HepG2 (cell line): ENCODE measurements around the gene SYNGR2. TPM values are rescaled to one million over a fixed set of nuclear protein-coding genes. Genes with fewer than 3 reads are reported as not detected.

Experiments
- ATAC-seq: fragments of 200-7000 bp; cut with Tn5 transposase; 3 replicates; pipeline ENCODE4 v1.9.1; 2020; ENCODE audit warnings: mild to moderate bottlenecking, moderate library complexity
- BruUV-seq: library from RNA; stranded (reverse); fragments of 400-500 nt; replicated peaks from 2 replicates; lab custom pipeline; 2021; lab: Mats Ljungman, UMichigan
- CTCF ChIA-PET: fragments of 300-600 bp; formaldehyde crosslinking; extraction: SDS; loops from one replicate; lab custom pipeline; 2021; ENCODE audit warnings: low total read pairs, inconsistent platforms, low intra/inter-chr PET ratio; lab: Yijun Ruan, JAX
- POLR2A ChIA-PET: fragments of 350-600 bp; sonication (Branson Sonifier 250); formaldehyde crosslinking; loops from one replicate; lab custom pipeline; 2020; ENCODE audit warnings: antibody characterized with exemption, inconsistent platforms; lab: Yijun Ruan, JAX
- DNase-seq: peaks from one replicate; pipeline ENCODE4 v3.0.0-alpha.2; 2015; ENCODE audit warnings: low spot score
- FAIRE-seq: peaks from 3 replicates; lab custom pipeline; 2011; peaks lifted over from hg19 to GRCh38; lab: Jason Lieb, UNC
- H2AFZ ChIP-seq: one replicate; pipeline ENCODE4 v1.6.1; 2011; ENCODE audit warnings: low read length, inconsistent platforms
- H3K27ac ChIP-seq: fragments of 300-600 bp; 3 replicates; pipeline ENCODE4 v1.8.0; 2011; ENCODE audit warnings: mixed run types, mild to moderate bottlenecking, mixed read lengths, low read length, inconsistent platforms; ENCODE audit not compliant: insufficient read depth; ENCODE audit errors: extremely low read length
- H3K27me3 ChIP-seq, 2 experiments: fragments of 200-600 bp in 1 of 2; 2 replicates in 1 of 2; 3 replicates in 1 of 2; pipeline versions ENCODE4 v1.6.0 to v1.8.0; 2011; ENCODE audit warnings: low read length in 2 of 2, mild to moderate bottlenecking in 2 of 2, moderate library complexity in 2 of 2, inconsistent platforms in 1 of 2; ENCODE audit not compliant: insufficient read depth in 2 of 2, control insufficient read depth in 1 of 2
- H3K36me3 ChIP-seq, 2 experiments: fragments of 200-600 bp in 1 of 2; replicated peaks in 1 of 2; 2 replicates in 1 of 2; 3 replicates in 1 of 2; pipeline versions ENCODE4 v1.5.1 to v1.8.0; 2011; ENCODE audit warnings: low read length in 2 of 2, inconsistent platforms in 1 of 2; ENCODE audit not compliant: insufficient read depth in 2 of 2, control insufficient read depth in 1 of 2
- H3K4me1 ChIP-seq: 2 replicates; pipeline ENCODE4 v1.5.1; 2012; ENCODE audit warnings: low read length, inconsistent platforms; ENCODE audit not compliant: insufficient read depth
- H3K4me2 ChIP-seq: 2 replicates; pipeline ENCODE4 v1.6.0; 2011; ENCODE audit warnings: low read depth, low read length, inconsistent platforms
- H3K4me3 ChIP-seq, 3 experiments: fragments of 200-600 bp in 1 of 3; sonication (generic), shearing (Covaris generic) in 1 of 3; replicated peaks in 1 of 3; 2 replicates each; pipeline ENCODE4 v1.5.1; 2011 to 2016; ENCODE audit warnings: low read length in 3 of 3, inconsistent platforms in 2 of 3, low read depth in 2 of 3, mild to moderate bottlenecking in 2 of 3, control low read depth in 1 of 3, mixed read lengths in 1 of 3; ENCODE audit not compliant: insufficient read depth in 1 of 3
- H3K79me2 ChIP-seq: one replicate; pipeline ENCODE4 v1.6.1; 2011; ENCODE audit warnings: low read length, inconsistent platforms; ENCODE audit not compliant: insufficient read depth
- H3K9ac ChIP-seq: 2 replicates; pipeline ENCODE4 v1.6.0; 2011; ENCODE audit warnings: mild to moderate bottlenecking, low read depth, low read length, inconsistent platforms; ENCODE audit not compliant: insufficient read depth
- H3K9me3 ChIP-seq: 2 replicates; pipeline ENCODE4 v1.5.1; 2012; ENCODE audit warnings: mild to moderate bottlenecking, low read length
- H4K20me1 ChIP-seq: 2 replicates; pipeline ENCODE4 v1.6.0; 2011; ENCODE audit warnings: inconsistent platforms, mild to moderate bottlenecking, low read length, moderate library complexity; ENCODE audit not compliant: insufficient read depth
- FOSL1 ChIP-seq: sonication (generic); formaldehyde crosslinking; IDR thresholded peaks from 2 replicates; pipeline ENCODE4 v1.9.0; 2021; ENCODE audit warnings: missing genetic modification reagents, borderline replicate concordance
- HNF4A ChIP-seq: sonication (generic); formaldehyde crosslinking; IDR thresholded peaks from 2 replicates; pipeline ENCODE4 v1.4.0; 2020; ENCODE audit warnings: missing genetic modification reagents
- JUND ChIP-seq: sonication (generic); formaldehyde crosslinking; IDR thresholded peaks from 2 replicates; pipeline ENCODE4 v1.8.0; 2022; ENCODE audit warnings: mild to moderate bottlenecking, missing genetic modification reagents
- KDM5B ChIP-seq: sonication (generic); formaldehyde crosslinking; IDR thresholded peaks from 2 replicates; pipeline ENCODE4 v1.4.0; 2020; ENCODE audit warnings: missing genetic modification reagents, mild to moderate bottlenecking, borderline replicate concordance
- KDM6A ChIP-seq: IDR thresholded peaks from 2 replicates; pipeline ENCODE4 v1.6.1; 2016; ENCODE audit warnings: low read depth
- MAF1 ChIP-seq: sonication (generic); formaldehyde crosslinking; IDR thresholded peaks from 2 replicates; pipeline ENCODE4 v1.5.0; 2020; ENCODE audit warnings: missing genetic modification reagents, borderline replicate concordance
- MAFK ChIP-seq, 2 experiments: IDR thresholded peaks in 1 of 2; conservative IDR thresholded peaks in 1 of 2; 2 replicates each; pipeline ENCODE4 v1.6.1; 2011; ENCODE audit warnings: improper control_type of control experiment in 2 of 2, low read length in 2 of 2
- NKX3-1 ChIP-seq: sonication (generic); formaldehyde crosslinking; IDR thresholded peaks from 2 replicates; pipeline ENCODE4 v1.5.0; 2020; ENCODE audit warnings: missing genetic modification reagents
- PHF20 ChIP-seq: sonication (generic); formaldehyde crosslinking; IDR thresholded peaks from 2 replicates; pipeline ENCODE4 v1.5.0; 2020; ENCODE audit warnings: mild to moderate bottlenecking, missing genetic modification reagents
- SAP130 ChIP-seq: IDR thresholded peaks from 2 replicates; pipeline ENCODE4 v1.6.1; 2016; ENCODE audit warnings: low read depth
- SRSF9 ChIP-seq: fragments of 200-400 bp; formaldehyde crosslinking; IDR thresholded peaks from 2 replicates; pipeline ENCODE4 v1.6.1; 2018; ENCODE audit warnings: borderline replicate concordance, mild to moderate bottlenecking, low read depth, low read length; ENCODE audit not compliant: insufficient read depth, poor library complexity, severe bottlenecking
- TBP ChIP-seq: sonication (generic); formaldehyde crosslinking; IDR thresholded peaks from 2 replicates; pipeline ENCODE4 v1.5.0; 2020; ENCODE audit warnings: missing genetic modification reagents
- ZNF550 ChIP-seq: sonication (generic); formaldehyde crosslinking; IDR thresholded peaks from 2 replicates; pipeline ENCODE4 v1.4.0; 2020; ENCODE audit warnings: mild to moderate bottlenecking, missing genetic modification reagents, borderline replicate concordance
- ZNF589 ChIP-seq: sonication (generic); formaldehyde crosslinking; conservative IDR thresholded peaks from 2 replicates; pipeline ENCODE4 v1.8.0; 2022; ENCODE audit warnings: mild to moderate bottlenecking, moderate library complexity, missing genetic modification reagents
- ZNF839 ChIP-seq: sonication (generic); formaldehyde crosslinking; IDR thresholded peaks from 2 replicates; pipeline ENCODE4 v1.4.0; 2020; ENCODE audit warnings: missing genetic modification reagents, mild to moderate bottlenecking, borderline replicate concordance
- ZNF883 ChIP-seq: sonication (generic); formaldehyde crosslinking; IDR thresholded peaks from 2 replicates; pipeline ENCODE4 v1.5.1; 2020; ENCODE audit warnings: mild to moderate bottlenecking, missing genetic modification reagents; ENCODE audit errors: not compliant biosample characterization
- ZZZ3 ChIP-seq: sonication (generic); formaldehyde crosslinking; IDR thresholded peaks from 2 replicates; pipeline ENCODE4 v1.4.0; 2020; ENCODE audit warnings: missing genetic modification reagents, mild to moderate bottlenecking, borderline replicate concordance
- WGBS: methylation state at CpG from one replicate; pipeline ENCODE4 v1.1.6; 2017; ENCODE audit warnings: low lambda C conversion rate; 5-methylcytosine and 5-hydroxymethylcytosine counted together
- in situ Hi-C: cut with HindIII; loops from 2 replicates; pipeline ENCODE4 v1.10.0; 2017; ENCODE audit warnings: low pct_unique_long_range_greater_than_20kb; ENCODE audit not compliant: extremely low pct_ligation_motif_present
- intact Hi-C: fragments of 100-400 bp; cut with micrococcal nuclease; formaldehyde crosslinking; loops from one replicate; pipeline ENCODE4 v1.10.0; 2022; ENCODE audit not compliant: unreplicated experiment
- polyA plus RNA-seq, 8 experiments: library from polyadenylated mRNA; depleted of rRNA in 3 of 8; stranded (reverse) in 7 of 8; unstranded in 1 of 8; fragments of >200 nt; fragmentation: Illumina TruSeq in 4 of 8; extraction: Trizol in 4 of 8; gene quantifications; 2 replicates each; pipeline versions ENCODE4 v1.2.1 to v1.2.3, GENCODE V29; 2011 to 2016; ENCODE audit warnings: low read depth in 4 of 8, missing spikeins in 1 of 8, mixed read lengths in 1 of 8; ENCODE audit not compliant: insufficient read depth in 1 of 8
- total RNA-seq, 5 experiments: library from RNA; depleted of rRNA; stranded (reverse); fragments of >200 nt; fragmentation: Illumina TruSeq; extraction: Trizol; gene quantifications; 2 replicates each; pipeline ENCODE4 v1.2.3, GENCODE V29; 2016; ENCODE audit warnings: low read depth in 1 of 5
- TF ChIP-seq, protein P1 (sequence below): sonication (generic); IDR thresholded peaks from 2 replicates; pipeline ENCODE4 v1.6.1; 2016; ENCODE audit warnings: low read depth, borderline replicate concordance
- TF ChIP-seq, protein P2 (sequence below), 2 experiments: sonication (generic) in 1 of 2; formaldehyde crosslinking in 1 of 2; IDR thresholded peaks; 2 replicates each; pipeline versions ENCODE4 v1.4.0 to v1.6.1; 2018 to 2020; ENCODE audit warnings: missing genetic modification reagents in 2 of 2, borderline replicate concordance in 1 of 2, low read depth in 1 of 2, mild to moderate bottlenecking in 1 of 2, missing biosample characterization in 1 of 2

The SYNGR2 gene
- total and polyA plus RNA-seq, 2 of the 13 experiments (the other 11 are each of a cell fraction or from before 2014, with no cell fraction given), result 46.7 to 170 TPM

DNA sequence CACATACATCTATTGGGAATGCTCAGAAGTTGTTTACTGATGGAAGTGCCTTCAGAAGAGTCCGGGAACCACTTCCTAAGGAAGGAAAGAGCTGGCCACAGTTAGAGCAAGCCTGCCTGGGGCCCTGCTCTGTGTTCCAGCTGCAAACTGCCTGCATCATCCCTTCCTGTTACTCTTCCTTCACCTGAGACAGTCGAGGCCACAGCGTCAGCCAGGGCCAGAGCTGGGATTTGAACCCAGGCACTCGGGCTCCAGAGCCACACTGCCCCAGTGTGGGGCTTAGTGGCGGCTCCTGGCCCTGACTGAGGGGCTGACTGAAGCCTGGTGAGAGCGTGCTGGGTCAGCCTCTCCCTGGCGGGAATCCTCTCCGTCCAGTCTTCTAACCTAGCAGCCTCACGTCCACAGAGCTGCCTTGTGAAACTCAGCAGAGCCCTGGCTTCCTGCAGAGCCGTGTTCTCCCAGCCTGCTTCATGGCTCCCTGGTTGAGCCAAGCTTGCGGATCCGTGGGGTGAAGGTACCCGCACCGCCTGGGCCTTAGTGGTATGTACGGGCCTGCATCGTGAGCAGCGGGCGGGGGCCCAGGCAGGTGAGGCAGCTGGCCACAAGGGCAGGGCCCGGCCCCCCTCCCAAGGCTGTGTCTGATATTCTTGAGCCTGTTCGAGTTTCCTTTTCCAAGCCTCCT lies 26.8 kb upstream of the SYNGR2 start (continued):
- TF ChIP-seq ZZZ3 (CRISPR knock-in tag), result 0 out of 2 replicates have a peak, but pooled peaks have one; percentile 64

DNA sequence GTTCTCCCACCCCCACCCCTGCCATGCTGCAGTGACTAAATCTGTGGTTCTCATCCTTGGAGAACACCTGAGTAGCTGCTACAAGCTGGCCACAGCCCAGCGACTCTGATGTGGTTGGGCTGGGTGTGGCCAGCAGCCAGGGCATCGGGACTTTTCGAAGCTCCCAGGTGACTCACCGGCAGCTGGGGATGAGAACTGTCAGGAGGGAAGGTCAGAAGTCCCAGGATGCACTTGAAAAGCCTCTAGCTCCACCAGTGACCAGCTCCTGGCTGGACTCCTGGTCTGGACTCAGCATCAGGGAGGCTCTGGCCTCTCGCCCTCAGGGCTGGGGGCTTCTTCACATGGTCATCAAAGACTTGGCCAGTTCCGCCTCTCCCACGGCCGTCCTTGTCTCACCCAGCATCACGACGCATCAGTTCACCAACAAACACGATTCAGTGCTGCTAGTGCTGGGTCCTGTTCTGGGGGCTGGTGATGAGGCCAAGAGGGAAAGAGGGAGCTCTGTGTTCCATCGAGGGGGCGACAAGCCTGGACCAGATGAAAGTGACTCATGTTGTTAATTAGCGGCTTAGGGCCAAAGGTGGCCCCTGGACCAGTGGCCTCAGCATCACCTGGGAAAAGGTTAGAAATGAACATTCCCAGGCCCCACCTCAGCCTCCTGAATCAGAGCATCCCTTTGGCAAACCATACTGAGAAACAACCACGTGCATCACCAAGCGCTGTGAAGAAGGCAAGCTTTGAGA lies 26.1 kb upstream of the SYNGR2 start:
- Histone ChIP-seq H3K27me3 (peaks cover 9 to 26% of the 10 kb centered on the region in 2 experiments; a peak in 4 of 5 replicates), H2AFZ (no peak overlapping the region), H3K36me3 (no peaks in the 10 kb centered on the region), H4K20me1 (no peaks in the 10 kb centered on the region), H3K4me3 (no peak overlapping the region), H3K4me2 (no peak overlapping the region; the same call in 1 of the 2 replicates), H3K4me1 (peaks cover 90% of the 10 kb centered on the region), H3K9ac (no peak overlapping the region), H3K27ac (no peak overlapping the region), H3K9me3 (no peaks in the 10 kb centered on the region), H3K79me2 (no peaks in the 10 kb centered on the region)
- peak; percentile 65 for DNase-seq
- WGBS, result 30% methylated on average over 15 of the region's 16 CpGs
- BruUV-seq, result no TSS peak
- FAIRE-seq, result no peak
- in situ Hi-C loops (no loop called here), intact Hi-C loops (loop anchor here (1.0 to 5.0 kb wide), 3 partner anchors 17 to 785 kb away; partner anchors contain the start of genes TIMP2 and USP36)
- no peak for ATAC-seq
- CTCF ChIA-PET, result no interaction called here
- POLR2A ChIA-PET, result interaction anchor here (0.8 to 1.4 kb wide), 4 partner anchors 9 to 109 kb away, joined by 3 to 11 read pairs (median 3); partner anchors contain the start of gene TMC6
- TF ChIP-seq MAFK (conservative IDR thresholded peaks at IDR 0.05 in 1 of 2, IDR thresholded peaks at IDR 0.05 in 1 of 2; ENCODE audit: low read length in 2 of 2) (no peak), KDM6A (CRISPR knock-in tag) (no peak), JUND (CRISPR knock-in tag) (peak; percentile 22; the same call in 1 of the 2 replicates), NKX3-1 (CRISPR knock-in tag) (no peak), PHF20 (CRISPR knock-in tag) (no peak), SRSF9 (no peak), FOSL1 (0 out of 2 replicates have a peak, but pooled peaks have one; percentile 23), ZNF589 (CRISPR knock-in tag) (peak; percentile 43; the same call in 1 of the 2 replicates), ZNF883 (CRISPR knock-in tag) (no peak), KDM5B (CRISPR knock-in tag) (peak; percentile 48; the same call in 1 of the 2 replicates), HNF4A (CRISPR knock-in tag) (no peak), ZNF550 (CRISPR knock-in tag) (no peak), TBP (no peak), ZNF839 (CRISPR knock-in tag) (no peak), MAF1 (CRISPR knock-in tag) (no peak), SAP130 (CRISPR knock-in tag) (peak; percentile 72)
- TF ChIP-seq, protein P1, sequence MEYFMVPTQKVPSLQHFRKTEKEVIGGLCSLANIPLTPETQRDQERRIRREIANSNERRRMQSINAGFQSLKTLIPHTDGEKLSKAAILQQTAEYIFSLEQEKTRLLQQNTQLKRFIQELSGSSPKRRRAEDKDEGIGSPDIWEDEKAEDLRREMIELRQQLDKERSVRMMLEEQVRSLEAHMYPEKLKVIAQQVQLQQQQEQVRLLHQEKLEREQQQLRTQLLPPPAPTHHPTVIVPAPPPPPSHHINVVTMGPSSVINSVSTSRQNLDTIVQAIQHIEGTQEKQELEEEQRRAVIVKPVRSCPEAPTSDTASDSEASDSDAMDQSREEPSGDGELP, result peak; percentile 90
- TF ChIP-seq, protein P2, sequence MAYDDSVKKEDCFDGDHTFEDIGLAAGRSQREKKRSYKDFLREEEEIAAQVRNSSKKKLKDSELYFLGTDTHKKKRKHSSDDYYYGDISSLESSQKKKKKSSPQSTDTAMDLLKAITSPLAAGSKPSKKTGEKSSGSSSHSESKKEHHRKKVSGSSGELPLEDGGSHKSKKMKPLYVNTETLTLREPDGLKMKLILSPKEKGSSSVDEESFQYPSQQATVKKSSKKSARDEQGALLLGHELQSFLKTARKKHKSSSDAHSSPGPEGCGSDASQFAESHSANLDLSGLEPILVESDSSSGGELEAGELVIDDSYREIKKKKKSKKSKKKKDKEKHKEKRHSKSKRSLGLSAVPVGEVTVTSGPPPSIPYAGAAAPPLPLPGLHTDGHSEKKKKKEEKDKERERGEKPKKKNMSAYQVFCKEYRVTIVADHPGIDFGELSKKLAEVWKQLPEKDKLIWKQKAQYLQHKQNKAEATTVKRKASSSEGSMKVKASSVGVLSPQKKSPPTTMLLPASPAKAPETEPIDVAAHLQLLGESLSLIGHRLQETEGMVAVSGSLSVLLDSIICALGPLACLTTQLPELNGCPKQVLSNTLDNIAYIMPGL (CRISPR knock-in tag; IDR thresholded peaks at IDR 0.05; ENCODE audit: borderline replicate concordance in 1 of 2, low read depth in 1 of 2), result no peak
